Activated naive CD4-positive, alpha-beta T cell treated with anti-CD3 and anti-CD28 coated beads, Interleukin-2, amount 10 ng/mL, durations not matched to agents 7 days and 5 days (primary cell): Measurements from ENCODE around the gene SEPSECS.

ENCODE experiments used
- CTCF ChIA-PET: fragments of 350-600 bp; sonication (Branson Sonifier 250); formaldehyde crosslinking; loops from one replicate; lab custom pipeline; 2021; ENCODE audit warnings: antibody characterized with exemption; lab: Charles Lee
- DNase-seq: peaks from one replicate; pipeline ENCODE4 v3.0.0-alpha.2; 2020
- H3K27ac Mint-ChIP-seq: one replicate; pipeline ENCODE4 v1.8.0; 2021; ENCODE audit warnings: mild to moderate bottlenecking, moderate library complexity, mixed read lengths
- H3K27me3 Mint-ChIP-seq: one replicate; pipeline ENCODE4 v1.8.0; 2021; ENCODE audit warnings: mild to moderate bottlenecking, mixed read lengths
- H3K36me3 Mint-ChIP-seq: one replicate; pipeline ENCODE4 v1.8.0; 2021; ENCODE audit warnings: mixed read lengths
- H3K4me1 Mint-ChIP-seq: one replicate; pipeline ENCODE4 v1.8.0; 2021; ENCODE audit warnings: mixed read lengths
- H3K4me3 Mint-ChIP-seq: one replicate; pipeline ENCODE4 v1.8.0; 2021; ENCODE audit warnings: mild to moderate bottlenecking, moderate library complexity, mixed read lengths
- H3K9me3 Mint-ChIP-seq: one replicate; pipeline ENCODE4 v1.8.0; 2021; ENCODE audit warnings: mixed read lengths

The SEPSECS gene

GRCh38 chr4:25110527-25111329, 49.5 kb downstream of the SEPSECS start:
- DNase-seq, result no peak
- no peaks in the 10 kb centered on the region for H3K9me3 Mint-ChIP-seq
- H3K27ac Mint-ChIP-seq, result no peak overlapping the region
- H3K4me3 Mint-ChIP-seq, result no peak overlapping the region
- CTCF ChIA-PET, result no interaction called here
- no peaks in the 10 kb centered on the region for H3K4me1 Mint-ChIP-seq
- H3K36me3 Mint-ChIP-seq, result no peaks in the 10 kb centered on the region
- peaks cover 7% of the 10 kb centered on the region for H3K27me3 Mint-ChIP-seq

DNA sequence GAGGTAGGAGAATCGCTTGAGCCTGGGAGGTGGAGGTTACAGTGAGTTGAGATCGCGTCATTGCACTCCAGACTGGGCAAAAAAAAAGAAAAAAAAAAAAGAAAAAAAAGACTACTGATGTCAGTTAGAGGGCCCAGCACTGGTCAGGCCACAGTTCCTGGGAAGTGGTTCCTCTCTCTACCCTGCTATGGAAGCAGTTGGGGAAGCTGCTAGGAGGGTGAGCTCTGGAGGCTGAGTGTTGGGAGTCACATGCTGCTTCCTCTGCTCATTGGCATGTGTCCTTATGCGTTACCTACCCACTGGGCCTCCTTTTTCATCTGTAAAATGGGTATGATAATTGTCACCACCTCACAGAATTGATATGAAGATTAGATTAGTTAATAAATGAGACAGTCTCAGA, 50.7 kb downstream of the SEPSECS start:
- no peak for DNase-seq
- Mint-ChIP-seq H3K9me3 (no peaks in the 10 kb centered on the region), H3K27ac (no peak overlapping the region)

GRCh38 chr4:25108556-25108955, 51.7 kb downstream of the SEPSECS start:
- Mint-ChIP-seq H3K4me3 (no peak overlapping the region), H3K27me3 (peaks cover 7% of the 10 kb centered on the region), H3K4me1 (no peaks in the 10 kb centered on the region), H3K27ac (no peak overlapping the region), H3K9me3 (no peaks in the 10 kb centered on the region), H3K36me3 (no peaks in the 10 kb centered on the region)
- DNase-seq, result no peak
- CTCF ChIA-PET, result no interaction called here

More for the DNA sequence above, 50.7 kb downstream of the SEPSECS start:
- H3K4me1 Mint-ChIP-seq, result no peaks in the 10 kb centered on the region
- CTCF ChIA-PET, result no interaction called here
- no peak overlapping the region for H3K4me3 Mint-ChIP-seq
- H3K27me3 Mint-ChIP-seq, result peaks cover 7% of the 10 kb centered on the region
- no peaks in the 10 kb centered on the region for H3K36me3 Mint-ChIP-seq

DNA sequence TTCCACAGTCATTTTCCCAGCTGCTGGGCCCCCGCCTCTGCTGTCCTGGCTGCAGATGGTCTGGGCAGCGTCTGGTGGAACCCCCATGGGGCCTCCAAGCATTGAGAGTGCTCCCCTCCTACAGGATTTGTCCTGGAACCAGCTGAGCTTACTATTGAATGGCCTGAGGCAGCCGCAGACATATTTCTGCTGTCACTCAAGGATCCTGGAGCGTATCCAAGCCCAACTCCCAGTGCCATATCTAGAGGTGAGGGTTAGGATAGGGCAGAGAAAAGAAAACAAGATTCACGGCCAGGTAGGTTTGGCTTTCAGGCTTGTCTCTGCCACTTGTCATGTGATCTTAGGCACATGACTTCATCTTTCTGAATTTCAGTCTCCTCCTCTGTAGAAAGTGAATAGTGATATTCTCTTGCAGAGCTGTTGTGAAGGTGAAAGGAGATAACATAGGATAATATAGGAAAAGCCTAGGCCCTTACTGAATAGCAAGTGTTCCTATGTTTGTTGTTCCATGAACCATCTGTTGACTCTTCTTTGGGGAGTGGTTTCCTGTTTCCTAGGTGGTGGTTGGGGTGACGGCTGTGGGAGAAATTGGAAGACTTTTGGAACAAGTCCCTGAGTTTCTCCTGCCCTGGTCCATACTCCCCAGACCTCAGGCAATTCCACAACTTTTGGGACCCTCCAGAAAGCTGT, 52.3 kb downstream of the SEPSECS start:
- Mint-ChIP-seq H3K4me3 (no peak overlapping the region), H3K27me3 (peaks cover 11% of the 10 kb centered on the region), H3K9me3 (no peaks in the 10 kb centered on the region), H3K27ac (no peak overlapping the region), H3K4me1 (no peaks in the 10 kb centered on the region), H3K36me3 (no peaks in the 10 kb centered on the region)
- CTCF ChIA-PET, result no interaction called here
- DNase-seq, result no peak

GRCh38 chr4:25106363-25107151, 53.7 kb downstream of the SEPSECS start:
- Mint-ChIP-seq H3K9me3 (peaks cover 4% of the 10 kb centered on the region), H3K27ac (no peak overlapping the region)
- CTCF ChIA-PET, result no interaction called here

GRCh38 chr4:25104591-25104990, 55.7 kb downstream of the SEPSECS start:
- Mint-ChIP-seq H3K9me3 (peaks cover 10% of the 10 kb centered on the region), H3K4me3 (no peak overlapping the region), H3K36me3 (no peaks in the 10 kb centered on the region), H3K27me3 (peaks cover 15% of the 10 kb centered on the region), H3K27ac (no peak overlapping the region), H3K4me1 (peaks cover 8% of the 10 kb centered on the region)
- CTCF ChIA-PET, result no interaction called here
- no peak for DNase-seq

More at GRCh38 chr4:25106363-25107151, 53.7 kb downstream of the SEPSECS start:
- Mint-ChIP-seq H3K4me3 (no peak overlapping the region), H3K27me3 (peaks cover 15% of the 10 kb centered on the region), H3K4me1 (no peaks in the 10 kb centered on the region), H3K36me3 (no peaks in the 10 kb centered on the region)
- no peak for DNase-seq

DNA sequence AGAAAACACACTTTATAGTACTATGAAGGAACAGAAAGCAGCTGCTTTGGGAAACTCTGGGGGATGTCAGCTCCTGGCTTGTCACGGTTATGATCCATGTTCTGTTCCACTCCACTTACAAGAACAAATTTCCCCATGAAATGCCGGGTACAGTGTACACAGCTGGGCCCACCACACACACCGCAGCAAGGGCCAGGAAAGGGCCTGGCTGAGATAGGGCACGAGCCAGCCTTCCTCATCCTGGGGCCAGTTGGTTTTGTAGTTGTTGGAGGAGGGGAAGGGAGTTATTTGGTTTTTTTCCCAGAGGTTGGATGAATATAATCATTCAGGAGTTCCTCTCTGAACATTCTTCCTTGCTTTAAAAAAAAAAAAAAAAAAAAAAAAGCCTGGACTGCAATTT, 56.8 kb downstream of the SEPSECS start:
- no peak for DNase-seq
- CTCF ChIA-PET, result no interaction called here
- H3K27me3 Mint-ChIP-seq, result peaks cover 15% of the 10 kb centered on the region

DNA sequence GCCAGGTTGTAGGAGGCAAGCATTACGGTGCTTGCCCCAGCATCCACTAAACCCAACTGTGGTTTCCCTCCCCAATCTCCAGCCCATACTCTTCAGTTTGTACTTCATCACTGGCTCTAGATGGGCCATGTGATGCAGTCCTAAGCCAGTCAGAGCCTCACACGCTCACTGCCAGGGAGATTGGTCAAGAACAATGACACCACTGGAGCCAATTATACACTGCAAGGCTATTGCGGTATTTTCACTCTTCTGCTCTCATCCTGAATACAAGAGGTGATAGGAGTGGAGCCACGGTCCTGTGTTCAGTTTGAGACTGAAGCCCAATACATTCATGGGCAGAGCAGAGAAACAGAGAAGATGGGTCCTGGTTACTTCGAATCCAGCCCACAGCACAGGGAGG, 58.4 kb downstream of the SEPSECS start:
- no peak overlapping the region for H3K27ac Mint-ChIP-seq
- no peak for DNase-seq
- peaks cover 10% of the 10 kb centered on the region for H3K9me3 Mint-ChIP-seq
- peaks cover 15% of the 10 kb centered on the region for H3K27me3 Mint-ChIP-seq
- H3K36me3 Mint-ChIP-seq, result no peaks in the 10 kb centered on the region
- CTCF ChIA-PET, result no interaction called here
- peaks cover 8% of the 10 kb centered on the region for H3K4me1 Mint-ChIP-seq
- H3K4me3 Mint-ChIP-seq, result no peak overlapping the region

More for the DNA sequence above, 56.8 kb downstream of the SEPSECS start:
- H3K4me3 Mint-ChIP-seq, result no peak overlapping the region
- peaks cover 10% of the 10 kb centered on the region for H3K9me3 Mint-ChIP-seq
- no peak overlapping the region for H3K27ac Mint-ChIP-seq
- no peaks in the 10 kb centered on the region for H3K36me3 Mint-ChIP-seq
- peaks cover 8% of the 10 kb centered on the region for H3K4me1 Mint-ChIP-seq

GRCh38 chr4:25100710-25101109, 59.5 kb downstream of the SEPSECS start:
- Mint-ChIP-seq H3K36me3 (no peaks in the 10 kb centered on the region), H3K27me3 (peaks cover 8% of the 10 kb centered on the region), H3K4me1 (peaks cover 8% of the 10 kb centered on the region), H3K27ac (no peak overlapping the region), H3K4me3 (no peak overlapping the region), H3K9me3 (peaks cover 10% of the 10 kb centered on the region)
- CTCF ChIA-PET, result no interaction called here
- no peak for DNase-seq

GRCh38 chr4:25100021-25100555, 60.2 kb downstream of the SEPSECS start:
- peaks cover 8% of the 10 kb centered on the region for H3K4me1 Mint-ChIP-seq
- peaks cover 10% of the 10 kb centered on the region for H3K9me3 Mint-ChIP-seq
- CTCF ChIA-PET, result no interaction called here
- DNase-seq, result no peak
- no peak overlapping the region for H3K4me3 Mint-ChIP-seq
- peaks cover 8% of the 10 kb centered on the region for H3K27me3 Mint-ChIP-seq
- H3K36me3 Mint-ChIP-seq, result no peaks in the 10 kb centered on the region
- H3K27ac Mint-ChIP-seq, result no peak overlapping the region

DNA sequence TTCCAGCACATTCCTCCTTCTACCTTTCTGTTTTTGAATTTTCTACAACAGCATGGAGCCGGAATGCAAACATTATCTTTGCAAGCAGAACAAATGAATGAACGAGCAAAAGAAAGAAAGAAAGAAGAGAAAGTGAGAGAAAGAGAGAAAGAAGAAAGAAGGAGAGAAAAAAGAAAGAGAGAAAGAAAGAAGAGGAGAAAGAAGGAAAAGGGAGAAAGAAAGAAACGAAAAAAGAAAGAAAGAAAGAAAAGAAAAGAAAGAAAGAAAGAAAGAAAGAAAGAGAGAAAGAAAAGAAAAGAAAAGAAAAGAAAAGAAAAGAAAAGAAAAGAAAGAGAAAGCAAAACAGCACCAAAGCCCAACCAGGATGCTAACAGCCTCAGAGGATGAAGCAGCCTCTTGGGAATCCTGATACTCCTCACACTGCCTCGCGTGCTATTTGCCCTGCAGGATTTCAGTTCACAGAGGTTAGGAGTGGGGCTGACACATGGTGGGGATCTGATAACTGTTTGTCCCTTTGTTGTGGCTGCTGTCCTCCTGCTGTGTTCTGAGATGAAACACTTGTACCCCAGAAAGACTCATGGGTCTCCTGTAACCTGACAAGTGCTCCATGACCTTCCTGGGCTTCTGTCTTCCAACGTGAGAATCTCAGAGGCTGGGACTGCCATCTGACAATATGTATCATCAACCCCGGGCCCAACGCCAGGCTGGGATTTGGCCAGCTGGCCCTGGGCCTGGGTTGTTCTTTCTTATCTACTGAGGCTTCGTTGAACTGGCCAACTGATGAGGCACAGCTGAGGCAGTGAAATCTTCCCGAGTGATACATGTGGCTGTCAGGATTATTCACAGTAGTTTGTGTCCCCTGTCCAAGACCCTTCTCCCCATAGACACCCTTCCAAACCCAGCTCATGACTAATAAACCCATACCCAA, 61.0 kb downstream of the SEPSECS start:
- Mint-ChIP-seq H3K9me3 (peaks cover 10% of the 10 kb centered on the region), H3K4me3 (no peak overlapping the region), H3K27me3 (peaks cover 8% of the 10 kb centered on the region), H3K27ac (no peak overlapping the region), H3K4me1 (peaks cover 8% of the 10 kb centered on the region), H3K36me3 (no peaks in the 10 kb centered on the region)
- CTCF ChIA-PET, result no interaction called here
- DNase-seq, result no peak

GRCh38 chr4:25096981-25097443, 63.2 kb downstream of the SEPSECS start:
- peaks cover 11% of the 10 kb centered on the region for H3K4me1 Mint-ChIP-seq
- CTCF ChIA-PET, result no interaction called here
- H3K36me3 Mint-ChIP-seq, result no peaks in the 10 kb centered on the region
- H3K27ac Mint-ChIP-seq, result no peak overlapping the region
- H3K27me3 Mint-ChIP-seq, result peaks cover 4% of the 10 kb centered on the region
- peaks cover 17% of the 10 kb centered on the region for H3K9me3 Mint-ChIP-seq
- no peak overlapping the region for H3K4me3 Mint-ChIP-seq
- DNase-seq, result no peak

DNA sequence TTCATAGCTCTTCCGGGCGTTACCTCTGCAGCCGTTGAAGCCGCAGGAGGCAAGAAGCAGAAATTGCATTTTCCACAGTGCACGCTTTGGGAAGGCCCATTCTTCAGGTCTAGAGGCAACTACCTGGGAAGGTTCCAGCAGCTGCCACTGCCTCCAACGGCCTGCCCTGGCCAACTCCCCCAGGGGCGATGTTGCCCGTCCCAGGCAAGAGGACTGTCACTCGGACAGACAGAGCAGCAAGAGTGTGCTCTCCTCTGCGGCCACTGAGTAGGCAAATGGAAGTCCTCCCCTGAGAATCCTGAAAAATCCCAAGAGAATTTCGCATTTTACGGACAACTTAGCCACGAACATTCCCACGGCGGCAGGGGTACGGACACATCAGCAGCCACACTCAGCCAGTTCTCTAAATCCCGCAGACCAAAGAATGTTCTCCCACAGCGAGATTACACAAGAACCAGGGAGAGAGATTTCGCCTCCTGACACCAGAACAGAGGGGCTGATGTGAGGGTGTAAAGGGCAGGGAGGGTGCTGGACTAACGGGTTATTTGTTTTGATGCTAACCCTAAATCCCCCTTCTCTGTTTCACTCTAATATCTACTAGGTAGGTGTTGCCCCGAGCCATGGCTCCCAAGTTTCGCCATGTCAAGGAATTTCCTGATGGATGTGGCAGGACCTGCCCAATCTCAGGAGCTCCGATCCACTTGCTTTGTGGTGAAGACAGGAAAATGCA, 63.8 kb downstream of the SEPSECS start:
- H3K9me3 Mint-ChIP-seq, result peaks cover 12% of the 10 kb centered on the region
- H3K36me3 Mint-ChIP-seq, result no peaks in the 10 kb centered on the region
- no peak overlapping the region for H3K27ac Mint-ChIP-seq
- CTCF ChIA-PET, result no interaction called here
- no peak for DNase-seq
- H3K27me3 Mint-ChIP-seq, result peaks cover 4% of the 10 kb centered on the region
- H3K4me1 Mint-ChIP-seq, result peaks cover 11% of the 10 kb centered on the region
- no peak overlapping the region for H3K4me3 Mint-ChIP-seq
